Left ventricle myocardium inferior (tissue), 1 donor: ENCODE data around the gene FILIP1L. TPM values are rescaled to one million over a fixed set of nuclear protein-coding genes. Genes with fewer than 3 reads are reported as not detected.
A peak's percentile ranks its signal among the peaks of the same experiment; 100 is the strongest.

Experiments used
- DNase-seq: peaks from one replicate; pipeline ENCODE4 v3.0.0-alpha.2; 2020
- H3K27ac ChIP-seq: fragments of 200-600 bp; replicated peaks from 2 replicates; pipeline ENCODE4 v1.8.0; 2021
- H3K27me3 ChIP-seq: fragments of 200-600 bp; 2 replicates; pipeline ENCODE4 v1.8.0; 2021; ENCODE audit warnings: low read depth
- H3K36me3 ChIP-seq: fragments of 200-600 bp; 2 replicates; pipeline ENCODE4 v1.8.0; 2021
- H3K4me1 ChIP-seq: fragments of 200-600 bp; 2 replicates; pipeline ENCODE4 v1.8.0; 2021
- H3K4me3 ChIP-seq: fragments of 200-600 bp; 2 replicates; pipeline ENCODE4 v1.8.0; 2021; ENCODE audit warnings: mild to moderate bottlenecking, moderate library complexity
- H3K9me3 ChIP-seq: fragments of 200-600 bp; replicated peaks from 2 replicates; pipeline ENCODE4 v1.8.0; 2021
- intact Hi-C: fragments of 100-400 bp; cut with micrococcal nuclease; formaldehyde crosslinking; loops from one replicate; pipeline ENCODE4 v1.11.0; 2022
- total RNA-seq: library from RNA; stranded (reverse); fragmentation: NEBNext Ultra II Directional; extraction: Animal tissue kit (Norgen Biotek cat#: 25700); gene quantifications from one replicate; pipeline ENCODE4 v1.2.1, GENCODE V29; 2021
- TF ChIP-seq, protein P1 (sequence below): fragments of 200-600 bp; IDR thresholded peaks from 2 replicates; pipeline ENCODE4 v1.8.0; 2021; ENCODE audit warnings: antibody characterized with exemption, mild to moderate bottlenecking, borderline replicate concordance
- donor health status: DM: no; HTN: yes; CAD: no; lungs with severe emphysema.

Gene FILIP1L
- total RNA-seq, 1 donor from 2014 or later: 84.9 TPM

DNA sequence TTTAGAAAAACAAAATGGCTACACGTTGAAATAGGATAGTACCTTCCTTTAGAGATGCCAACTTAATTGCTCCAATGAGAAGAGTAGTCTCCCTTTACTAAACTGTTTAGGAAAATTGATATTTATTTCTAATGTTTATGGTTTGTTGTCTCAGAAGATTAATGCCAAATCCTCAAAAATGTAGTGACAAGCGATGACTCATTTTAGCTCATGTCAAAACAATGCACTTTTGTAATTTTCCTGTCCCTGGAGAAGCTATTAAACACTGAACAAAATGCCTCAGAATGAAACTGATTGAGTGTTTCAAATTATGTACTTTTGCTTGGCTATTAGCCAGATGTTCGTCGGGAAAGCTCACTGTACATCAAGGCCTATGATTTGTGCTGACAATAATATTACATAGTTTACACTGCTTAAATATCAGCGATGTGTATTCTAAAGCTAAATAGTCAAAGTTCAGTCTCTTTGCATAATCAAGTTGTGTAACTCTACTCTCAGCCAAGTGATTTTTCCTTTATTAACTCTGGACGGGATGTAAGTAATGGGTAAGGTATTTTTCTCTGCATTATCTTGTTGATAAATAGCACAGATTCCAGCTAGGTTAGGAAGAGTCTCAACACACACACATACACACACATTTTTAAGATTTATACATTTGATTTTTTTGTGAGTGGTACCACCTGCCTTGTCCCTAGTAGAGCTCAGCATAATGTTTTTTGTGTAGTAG is 212.9 kb downstream of the FILIP1L start:
- H3K4me3 ChIP-seq: no peak overlapping the region

DNA sequence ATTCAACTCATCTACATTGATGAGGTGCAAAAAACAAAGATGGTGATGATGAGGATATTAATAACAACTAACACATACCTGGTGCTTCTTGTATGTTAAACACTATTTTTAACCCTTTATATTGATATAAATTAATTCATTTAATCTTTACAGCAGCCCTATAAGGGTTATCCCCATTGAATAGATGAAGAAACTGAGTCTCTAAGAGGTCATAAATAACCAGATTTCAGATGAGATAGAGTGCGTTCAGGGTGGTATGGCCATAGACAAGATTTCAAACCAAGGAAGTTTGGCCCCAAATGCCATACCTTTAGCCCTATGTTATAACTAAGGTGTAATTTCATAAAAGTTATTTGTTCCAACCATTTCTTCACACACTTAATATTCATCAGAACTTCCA is 214.1 kb downstream of the FILIP1L start:
- Histone ChIP-seq H3K36me3 (no peaks in the 10 kb centered on the region), H3K27ac (no peak overlapping the region), H3K4me1 (peaks cover 25% of the 10 kb centered on the region), H3K27me3 (no peaks in the 10 kb centered on the region), H3K4me3 (no peak overlapping the region), H3K9me3 (no peaks in the 10 kb centered on the region)
- TF ChIP-seq, protein P1, sequence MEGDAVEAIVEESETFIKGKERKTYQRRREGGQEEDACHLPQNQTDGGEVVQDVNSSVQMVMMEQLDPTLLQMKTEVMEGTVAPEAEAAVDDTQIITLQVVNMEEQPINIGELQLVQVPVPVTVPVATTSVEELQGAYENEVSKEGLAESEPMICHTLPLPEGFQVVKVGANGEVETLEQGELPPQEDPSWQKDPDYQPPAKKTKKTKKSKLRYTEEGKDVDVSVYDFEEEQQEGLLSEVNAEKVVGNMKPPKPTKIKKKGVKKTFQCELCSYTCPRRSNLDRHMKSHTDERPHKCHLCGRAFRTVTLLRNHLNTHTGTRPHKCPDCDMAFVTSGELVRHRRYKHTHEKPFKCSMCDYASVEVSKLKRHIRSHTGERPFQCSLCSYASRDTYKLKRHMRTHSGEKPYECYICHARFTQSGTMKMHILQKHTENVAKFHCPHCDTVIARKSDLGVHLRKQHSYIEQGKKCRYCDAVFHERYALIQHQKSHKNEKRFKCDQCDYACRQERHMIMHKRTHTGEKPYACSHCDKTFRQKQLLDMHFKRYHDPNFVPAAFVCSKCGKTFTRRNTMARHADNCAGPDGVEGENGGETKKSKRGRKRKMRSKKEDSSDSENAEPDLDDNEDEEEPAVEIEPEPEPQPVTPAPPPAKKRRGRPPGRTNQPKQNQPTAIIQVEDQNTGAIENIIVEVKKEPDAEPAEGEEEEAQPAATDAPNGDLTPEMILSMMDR: no peak
- intact Hi-C loops: no loop called here
- DNase-seq: no peak

More for the DNA sequence above, 212.9 kb downstream of the FILIP1L start:
- intact Hi-C loops: no loop called here
- Histone ChIP-seq H3K9me3 (no peaks in the 10 kb centered on the region), H3K36me3 (no peaks in the 10 kb centered on the region), H3K4me1 (peaks cover 25% of the 10 kb centered on the region), H3K27me3 (no peaks in the 10 kb centered on the region), H3K27ac (peak overlapping the region; percentile 59)
- TF ChIP-seq, protein P1: no peak
- DNase-seq: no peak

DNA sequence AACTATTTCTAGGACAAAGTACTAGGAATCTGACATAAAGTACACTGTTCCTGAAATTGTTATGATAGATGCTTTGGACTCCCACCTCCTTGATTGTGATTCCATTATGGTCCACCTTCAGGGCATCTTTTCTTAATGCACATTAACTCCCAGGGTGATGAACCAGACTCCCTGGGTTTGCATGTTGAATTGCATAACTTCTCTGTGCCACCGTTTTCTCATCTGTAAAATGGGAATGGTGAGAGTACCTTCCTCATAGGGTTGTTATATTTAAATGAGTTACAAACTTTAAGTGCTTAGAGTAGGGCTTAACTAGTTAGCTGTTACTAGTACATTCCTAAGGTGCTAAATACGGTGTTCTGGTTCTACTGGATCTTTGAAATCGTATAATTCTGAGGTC is 214.7 kb downstream of the FILIP1L start:
- TF ChIP-seq, protein P1: no peak
- intact Hi-C loops: no loop called here

DNA sequence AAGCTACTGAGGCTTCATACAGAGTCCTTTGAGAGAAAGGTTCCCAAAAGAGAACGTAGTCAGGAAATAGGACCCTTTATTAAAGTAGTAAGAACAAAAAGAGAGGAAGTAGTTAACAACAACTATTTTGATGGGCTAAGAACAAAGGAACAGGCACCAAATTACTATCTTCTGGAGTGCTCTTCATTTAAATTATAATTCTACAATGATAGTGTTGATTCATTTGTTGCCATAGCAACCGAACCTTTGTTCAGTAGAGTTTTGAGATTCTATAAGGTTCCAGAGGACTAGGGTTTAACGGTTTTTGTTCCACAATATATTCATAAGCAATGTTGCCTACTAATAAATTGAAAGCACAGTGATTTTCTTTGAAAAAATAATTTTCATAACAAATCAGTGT is 217.8 kb downstream of the FILIP1L start:
- H3K27ac ChIP-seq: no peak overlapping the region
- no peak overlapping the region for H3K4me3 ChIP-seq
- no peaks in the 10 kb centered on the region for H3K36me3 ChIP-seq
- no peaks in the 10 kb centered on the region for H3K9me3 ChIP-seq
- intact Hi-C loops: no loop called here
- no peak for DNase-seq
- H3K4me1 ChIP-seq: peaks cover 11% of the 10 kb centered on the region
- no peaks in the 10 kb centered on the region for H3K27me3 ChIP-seq
- TF ChIP-seq, protein P1: no peak

More for the DNA sequence above, 214.7 kb downstream of the FILIP1L start:
- Histone ChIP-seq H3K9me3 (no peaks in the 10 kb centered on the region), H3K36me3 (no peaks in the 10 kb centered on the region), H3K4me1 (peaks cover 25% of the 10 kb centered on the region), H3K27ac (no peak overlapping the region), H3K4me3 (no peak overlapping the region), H3K27me3 (no peaks in the 10 kb centered on the region)
- DNase-seq: no peak

DNA sequence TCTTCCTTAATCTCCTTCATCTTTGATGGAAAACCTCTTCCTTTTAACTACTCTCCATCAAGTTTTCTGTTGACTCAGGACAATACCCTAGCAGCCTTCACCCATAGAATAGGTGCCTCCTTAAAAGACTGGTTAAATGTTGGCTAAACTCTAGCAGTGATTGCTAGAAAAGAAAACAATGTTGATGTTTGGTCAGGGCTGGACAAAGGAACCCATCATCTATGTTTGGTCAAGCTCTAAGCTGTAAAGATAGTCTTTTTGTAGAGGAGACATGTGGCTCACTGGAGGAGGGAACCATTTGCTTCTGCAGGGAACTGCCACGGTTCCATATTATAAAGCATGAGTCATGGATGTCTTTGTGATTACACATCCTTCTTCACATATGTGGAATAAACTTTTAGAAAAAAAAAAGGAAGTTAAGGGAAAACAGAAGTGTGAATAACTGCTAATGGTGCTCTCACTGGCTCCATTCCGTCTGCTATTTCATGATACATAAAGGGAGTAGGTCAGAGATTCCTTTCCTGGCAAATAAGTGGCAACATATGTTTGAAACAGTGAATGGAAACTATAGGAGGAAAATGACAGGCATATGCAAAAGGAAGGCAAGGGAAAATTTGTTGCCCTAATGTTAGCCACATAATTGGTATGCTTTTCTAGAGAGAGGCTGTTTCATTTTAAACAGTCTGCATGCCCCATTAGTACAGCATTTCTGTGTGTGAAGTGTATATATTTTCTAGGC is 218.4 kb downstream of the FILIP1L start:
- DNase-seq: no peak
- Histone ChIP-seq H3K4me1 (peaks cover 5% of the 10 kb centered on the region), H3K27ac (no peak overlapping the region), H3K27me3 (no peaks in the 10 kb centered on the region), H3K4me3 (no peak overlapping the region), H3K9me3 (no peaks in the 10 kb centered on the region), H3K36me3 (no peaks in the 10 kb centered on the region)
- intact Hi-C loops: no loop called here
- TF ChIP-seq, protein P1: no peak
